HG03095 (cell line): Measurements from ENCODE around the gene ELAVL1.
"Not testable (repeated sequence)": the region's sequence is repeated elsewhere in the genome, so short reads cannot be mapped to it uniquely, and the experiment has no call there.

ENCODE experiments used
- ATAC-seq: cut with Tn5 transposase; IDR thresholded peaks from one replicate; pipeline ENCODE4 v1.9.1; 2021; ENCODE audit warnings: moderate library complexity; ENCODE audit not compliant: unreplicated experiment

The ELAVL1 gene

GRCh38 chr19:7970716-7971448 is 34.6 kb downstream of the ELAVL1 start:
- ATAC-seq, result no peak

- ATAC-seq, result no peak
Measured at GRCh38 chr19:7969555-7969939, 35.9 kb downstream of the ELAVL1 start.

- ATAC-seq, result no peak
Measured at GRCh38 chr19:7968796-7969554, 36.5 kb downstream of the ELAVL1 start.

GRCh38 chr19:7968008-7968795 is 37.2 kb downstream of the ELAVL1 start:
- ATAC-seq, result no peak

GRCh38 chr19:7965921-7966665 is 39.3 kb downstream of the ELAVL1 start:
- no peak for ATAC-seq

- ATAC-seq, result no peak
Measured at GRCh38 chr19:7965259-7965841, 40.1 kb downstream of the ELAVL1 start.

GRCh38 chr19:7963566-7963965 is 41.9 kb downstream of the ELAVL1 start:
- no peak for ATAC-seq

- no peak for ATAC-seq
Measured at GRCh38 chr19:7962644-7963268, 42.7 kb downstream of the ELAVL1 start.

- ATAC-seq, result no peak
Measured at GRCh38 chr19:7961920-7962626, 43.4 kb downstream of the ELAVL1 start.

GRCh38 chr19:7961082-7961481 is 44.4 kb downstream of the ELAVL1 start:
- not testable (repeated sequence) for ATAC-seq

GRCh38 chr19:7959211-7959610 is 46.2 kb downstream of the ELAVL1 start:
- ATAC-seq, result no peak

- no peak for ATAC-seq
Measured at GRCh38 chr19:7955696-7956095, 49.7 kb downstream of the ELAVL1 start.

- ATAC-seq, result no peak
Measured at GRCh38 chr19:7953576-7953975, 51.9 kb downstream of the ELAVL1 start.

- ATAC-seq, result no peak
Measured at GRCh38 chr19:7953060-7953459, 52.4 kb downstream of the ELAVL1 start.

GRCh38 chr19:7947939-7948338 is 57.5 kb downstream of the ELAVL1 start:
- ATAC-seq, result no peak

GRCh38 chr19:7944177-7944761 is 61.2 kb downstream of the ELAVL1 start:
- no peak for ATAC-seq

- peak; percentile 96 for ATAC-seq
Measured at GRCh38 chr19:7943444-7944176, 61.8 kb downstream of the ELAVL1 start, which contains the start of gene TIMM44. TIMM44 (minus strand) TSS chr19:7943666; CDS start chr19:7943651, 15 bp downstream.

GRCh38 chr19:7942981-7943443 is 62.4 kb downstream of the ELAVL1 start:
- peak; percentile 8 for ATAC-seq
